ENCODE data around the gene ATG4D.

DNA sequence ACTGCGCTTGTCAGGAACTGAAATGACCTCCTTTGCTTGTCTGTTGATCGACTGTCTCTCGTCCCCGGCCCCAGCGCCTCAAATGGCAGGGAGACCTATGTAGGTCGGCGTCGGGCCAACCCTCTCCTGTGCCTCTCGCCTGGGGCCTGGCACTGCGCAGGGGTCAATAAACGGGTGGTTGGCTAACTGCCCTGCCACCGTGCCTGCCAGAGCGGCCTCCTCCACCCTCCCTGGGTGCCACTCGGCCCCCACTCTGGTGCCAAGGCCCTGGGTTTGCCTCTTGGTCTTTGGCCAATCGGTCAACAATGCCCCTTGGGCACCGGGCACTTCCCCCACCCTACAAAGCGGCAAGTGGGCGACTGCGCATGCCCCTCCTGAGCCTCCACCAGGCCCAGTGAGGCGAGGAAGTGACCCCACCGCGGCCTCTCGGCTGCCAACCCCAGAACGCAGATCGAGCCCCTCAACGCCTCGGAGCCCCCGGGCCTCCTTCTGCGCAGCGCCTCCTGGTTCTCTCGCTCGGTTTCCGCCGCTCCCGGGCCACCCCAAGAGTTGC lies 41.7 kb upstream of the ATG4D start:
- TF ChIP-seq, protein P1, sequence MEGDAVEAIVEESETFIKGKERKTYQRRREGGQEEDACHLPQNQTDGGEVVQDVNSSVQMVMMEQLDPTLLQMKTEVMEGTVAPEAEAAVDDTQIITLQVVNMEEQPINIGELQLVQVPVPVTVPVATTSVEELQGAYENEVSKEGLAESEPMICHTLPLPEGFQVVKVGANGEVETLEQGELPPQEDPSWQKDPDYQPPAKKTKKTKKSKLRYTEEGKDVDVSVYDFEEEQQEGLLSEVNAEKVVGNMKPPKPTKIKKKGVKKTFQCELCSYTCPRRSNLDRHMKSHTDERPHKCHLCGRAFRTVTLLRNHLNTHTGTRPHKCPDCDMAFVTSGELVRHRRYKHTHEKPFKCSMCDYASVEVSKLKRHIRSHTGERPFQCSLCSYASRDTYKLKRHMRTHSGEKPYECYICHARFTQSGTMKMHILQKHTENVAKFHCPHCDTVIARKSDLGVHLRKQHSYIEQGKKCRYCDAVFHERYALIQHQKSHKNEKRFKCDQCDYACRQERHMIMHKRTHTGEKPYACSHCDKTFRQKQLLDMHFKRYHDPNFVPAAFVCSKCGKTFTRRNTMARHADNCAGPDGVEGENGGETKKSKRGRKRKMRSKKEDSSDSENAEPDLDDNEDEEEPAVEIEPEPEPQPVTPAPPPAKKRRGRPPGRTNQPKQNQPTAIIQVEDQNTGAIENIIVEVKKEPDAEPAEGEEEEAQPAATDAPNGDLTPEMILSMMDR (conservative IDR thresholded peaks at IDR 0.05; ENCODE audit: low read length): no peak
- TF ChIP-seq EZH2phosphoT487 (IDR thresholded peaks at IDR 0.05; ENCODE audit: borderline replicate concordance, low read depth, low read length): no peak

Data from OCI-LY7 (cell line).